Activated naive CD8-positive, alpha-beta T cell treated with anti-CD3 and anti-CD28 coated beads for 36 hours (primary cell): Measurements from ENCODE around the gene ZNF460. TPM values are rescaled to one million over a fixed set of nuclear protein-coding genes. Genes with fewer than 3 reads are reported as not detected.

ENCODE experiments used
- DNase-seq: peaks from one replicate; pipeline ENCODE4 v3.0.0; 2021
- H3K27ac Mint-ChIP-seq: one replicate; pipeline ENCODE4 v1.8.0; 2022; ENCODE audit warnings: mild to moderate bottlenecking, moderate library complexity, mixed read lengths
- H3K27me3 Mint-ChIP-seq: one replicate; pipeline ENCODE4 v1.8.0; 2022; ENCODE audit warnings: mild to moderate bottlenecking, mixed read lengths
- H3K36me3 Mint-ChIP-seq: one replicate; pipeline ENCODE4 v1.8.0; 2021; ENCODE audit warnings: mild to moderate bottlenecking, mixed read lengths
- H3K4me1 Mint-ChIP-seq: one replicate; pipeline ENCODE4 v1.8.0; 2021; ENCODE audit warnings: mixed read lengths
- H3K4me3 Mint-ChIP-seq: one replicate; pipeline ENCODE4 v1.8.0; 2022; ENCODE audit warnings: mild to moderate bottlenecking, moderate library complexity, mixed read lengths
- H3K9me3 Mint-ChIP-seq: one replicate; pipeline ENCODE4 v1.8.0; 2022; ENCODE audit warnings: mixed read lengths
- total RNA-seq, 2 experiments: library from RNA; stranded (reverse); gene quantifications; one replicate each; pipeline ENCODE4 v1.2.3, GENCODE V29; 2021

The ZNF460 gene
- total RNA-seq, 2 experiments from 2014 or later: 40.5 to 44.3 TPM

- no peak for DNase-seq
- Mint-ChIP-seq H3K9me3 (peaks cover 21% of the 10 kb centered on the region), H3K27ac (no peak overlapping the region), H3K27me3 (no peaks in the 10 kb centered on the region), H3K4me3 (no peak overlapping the region), H3K36me3 (peaks cover 70% of the 10 kb centered on the region), H3K4me1 (peaks cover 8% of the 10 kb centered on the region)
These were observed 22.6 kb downstream of the ZNF460 start for GRCh38 chr19:57302727-57303401.

- Mint-ChIP-seq H3K4me3 (no peak overlapping the region), H3K9me3 (peaks cover 23% of the 10 kb centered on the region)
These were observed 24.8 kb downstream of the ZNF460 start for GRCh38 chr19:57305056-57305455.

GRCh38 chr19:57308514-57308913, 28.2 kb downstream of the ZNF460 start:
- DNase-seq: no peak
- H3K4me3 Mint-ChIP-seq: no peak overlapping the region
- H3K27me3 Mint-ChIP-seq: no peaks in the 10 kb centered on the region
- peaks cover 28% of the 10 kb centered on the region for H3K36me3 Mint-ChIP-seq
- no peak overlapping the region for H3K27ac Mint-ChIP-seq
- peaks cover 22% of the 10 kb centered on the region for H3K9me3 Mint-ChIP-seq
- H3K4me1 Mint-ChIP-seq: peaks cover 2% of the 10 kb centered on the region

More at GRCh38 chr19:57305056-57305455, 24.8 kb downstream of the ZNF460 start:
- no peak for DNase-seq
- Mint-ChIP-seq H3K4me1 (peaks cover 4% of the 10 kb centered on the region), H3K27me3 (no peaks in the 10 kb centered on the region), H3K27ac (no peak overlapping the region), H3K36me3 (peaks cover 60% of the 10 kb centered on the region)

- H3K9me3 Mint-ChIP-seq: peaks cover 33% of the 10 kb centered on the region
- H3K4me3 Mint-ChIP-seq: no peak overlapping the region
- H3K4me1 Mint-ChIP-seq: peaks cover 2% of the 10 kb centered on the region
- H3K27me3 Mint-ChIP-seq: peaks cover 5% of the 10 kb centered on the region
- H3K27ac Mint-ChIP-seq: no peak overlapping the region
- DNase-seq: no peak
- peaks cover 10% of the 10 kb centered on the region for H3K36me3 Mint-ChIP-seq
These were observed 30.5 kb downstream of the ZNF460 start for GRCh38 chr19:57310792-57311191.

- Mint-ChIP-seq H3K27me3 (peaks cover 22% of the 10 kb centered on the region), H3K36me3 (peaks cover 11% of the 10 kb centered on the region), H3K4me1 (peaks cover 2% of the 10 kb centered on the region), H3K9me3 (peaks cover 31% of the 10 kb centered on the region), H3K27ac (no peak overlapping the region), H3K4me3 (no peak overlapping the region)
- DNase-seq: no peak
These were observed 33.9 kb downstream of the ZNF460 start for GRCh38 chr19:57314146-57314545.

- Mint-ChIP-seq H3K27me3 (peaks cover 22% of the 10 kb centered on the region), H3K36me3 (peaks cover 22% of the 10 kb centered on the region), H3K4me3 (no peak overlapping the region), H3K4me1 (peaks cover 19% of the 10 kb centered on the region), H3K27ac (no peak overlapping the region), H3K9me3 (peaks cover 26% of the 10 kb centered on the region)
- no peak for DNase-seq
These were observed 37.2 kb downstream of the ZNF460 start for GRCh38 chr19:57317503-57317902.

- Mint-ChIP-seq H3K4me1 (peaks cover 23% of the 10 kb centered on the region), H3K9me3 (peaks cover 28% of the 10 kb centered on the region), H3K4me3 (peak overlapping the region; percentile 86), H3K27me3 (peaks cover 22% of the 10 kb centered on the region), H3K36me3 (peaks cover 46% of the 10 kb centered on the region), H3K27ac (peak overlapping the region; percentile 95)
- DNase-seq: no peak
These were observed 39.5 kb downstream of the ZNF460 start for GRCh38 chr19:57319869-57320179.

- DNase-seq: peak; percentile 94
These were observed 40.1 kb downstream of the ZNF460 start, which contains the start of gene ZNF543 for GRCh38 chr19:57320180-57321084. Gene ZNF543 (plus strand): TSS chr19:57320472. CDS start chr19:57320854, 382 bp downstream.

GRCh38 chr19:57321116-57321515, 40.8 kb downstream of the ZNF460 start:
- Mint-ChIP-seq H3K27ac (peak overlapping the region; percentile 95), H3K9me3 (peaks cover 22% of the 10 kb centered on the region), H3K27me3 (peaks cover 14% of the 10 kb centered on the region), H3K4me3 (peak overlapping the region; percentile 86), H3K4me1 (peaks cover 23% of the 10 kb centered on the region), H3K36me3 (peaks cover 57% of the 10 kb centered on the region)
- DNase-seq: no peak

More at GRCh38 chr19:57320180-57321084, 40.1 kb downstream of the ZNF460 start, which contains the start of gene ZNF543:
- H3K27me3 Mint-ChIP-seq: peaks cover 19% of the 10 kb centered on the region
- peaks cover 52% of the 10 kb centered on the region for H3K36me3 Mint-ChIP-seq
- peaks cover 24% of the 10 kb centered on the region for H3K9me3 Mint-ChIP-seq
- H3K27ac Mint-ChIP-seq: peak within 1 kb of the TSS; percentile 95
- peaks cover 23% of the 10 kb centered on the region for H3K4me1 Mint-ChIP-seq
- H3K4me3 Mint-ChIP-seq: peak within 1 kb of the TSS; percentile 86

- Mint-ChIP-seq H3K4me1 (peaks cover 23% of the 10 kb centered on the region), H3K9me3 (peaks cover 23% of the 10 kb centered on the region), H3K4me3 (peak overlapping the region; percentile 86), H3K27me3 (peaks cover 11% of the 10 kb centered on the region), H3K27ac (peak overlapping the region; percentile 63), H3K36me3 (peaks cover 61% of the 10 kb centered on the region)
- no peak for DNase-seq
These were observed 41.5 kb downstream of the ZNF460 start for GRCh38 chr19:57321751-57322150.

GRCh38 chr19:57324992-57325391, 44.7 kb downstream of the ZNF460 start:
- Mint-ChIP-seq H3K27me3 (no peaks in the 10 kb centered on the region), H3K4me1 (peaks cover 17% of the 10 kb centered on the region), H3K27ac (no peak overlapping the region), H3K4me3 (no peak overlapping the region), H3K36me3 (peaks cover 91% of the 10 kb centered on the region), H3K9me3 (peaks cover 48% of the 10 kb centered on the region)
- DNase-seq: no peak

GRCh38 chr19:57327993-57328392, 47.7 kb downstream of the ZNF460 start:
- H3K27ac Mint-ChIP-seq: no peak overlapping the region
- H3K27me3 Mint-ChIP-seq: no peaks in the 10 kb centered on the region
- H3K4me3 Mint-ChIP-seq: no peak overlapping the region
- DNase-seq: no peak
- H3K36me3 Mint-ChIP-seq: peaks cover 94% of the 10 kb centered on the region
- peaks cover 49% of the 10 kb centered on the region for H3K9me3 Mint-ChIP-seq
- no peaks in the 10 kb centered on the region for H3K4me1 Mint-ChIP-seq

GRCh38 chr19:57334191-57334590, 53.9 kb downstream of the ZNF460 start:
- no peak for DNase-seq
- no peak overlapping the region for H3K4me3 Mint-ChIP-seq
- H3K36me3 Mint-ChIP-seq: peaks cover 62% of the 10 kb centered on the region
- no peaks in the 10 kb centered on the region for H3K4me1 Mint-ChIP-seq
- no peaks in the 10 kb centered on the region for H3K27me3 Mint-ChIP-seq
- H3K9me3 Mint-ChIP-seq: peaks cover 39% of the 10 kb centered on the region
- H3K27ac Mint-ChIP-seq: no peak overlapping the region

- no peak overlapping the region for H3K4me3 Mint-ChIP-seq
These were observed 58.6 kb downstream of the ZNF460 start for GRCh38 chr19:57338877-57339276.

GRCh38 chr19:57342582-57342981, 62.3 kb downstream of the ZNF460 start:
- Mint-ChIP-seq H3K36me3 (peaks cover 6% of the 10 kb centered on the region), H3K27ac (no peak overlapping the region), H3K9me3 (peaks cover 16% of the 10 kb centered on the region), H3K27me3 (no peaks in the 10 kb centered on the region), H3K4me1 (no peaks in the 10 kb centered on the region), H3K4me3 (no peak overlapping the region)
- DNase-seq: no peak

More at GRCh38 chr19:57338877-57339276, 58.6 kb downstream of the ZNF460 start:
- H3K4me1 Mint-ChIP-seq: no peaks in the 10 kb centered on the region
- H3K36me3 Mint-ChIP-seq: peaks cover 23% of the 10 kb centered on the region
- no peak for DNase-seq
- H3K9me3 Mint-ChIP-seq: peaks cover 33% of the 10 kb centered on the region
- H3K27me3 Mint-ChIP-seq: no peaks in the 10 kb centered on the region
- H3K27ac Mint-ChIP-seq: no peak overlapping the region
